GM19397 (cell line): Measurements from ENCODE around the gene PRSS2.
A peak's percentile ranks its signal among the peaks of the same experiment; 100 is the strongest.

Experiments used
- ATAC-seq: cut with Tn5 transposase; IDR thresholded peaks from one replicate; pipeline ENCODE4 v1.9.1; 2021; ENCODE audit warnings: mild to moderate bottlenecking, moderate library complexity; ENCODE audit not compliant: unreplicated experiment

Gene PRSS2

DNA sequence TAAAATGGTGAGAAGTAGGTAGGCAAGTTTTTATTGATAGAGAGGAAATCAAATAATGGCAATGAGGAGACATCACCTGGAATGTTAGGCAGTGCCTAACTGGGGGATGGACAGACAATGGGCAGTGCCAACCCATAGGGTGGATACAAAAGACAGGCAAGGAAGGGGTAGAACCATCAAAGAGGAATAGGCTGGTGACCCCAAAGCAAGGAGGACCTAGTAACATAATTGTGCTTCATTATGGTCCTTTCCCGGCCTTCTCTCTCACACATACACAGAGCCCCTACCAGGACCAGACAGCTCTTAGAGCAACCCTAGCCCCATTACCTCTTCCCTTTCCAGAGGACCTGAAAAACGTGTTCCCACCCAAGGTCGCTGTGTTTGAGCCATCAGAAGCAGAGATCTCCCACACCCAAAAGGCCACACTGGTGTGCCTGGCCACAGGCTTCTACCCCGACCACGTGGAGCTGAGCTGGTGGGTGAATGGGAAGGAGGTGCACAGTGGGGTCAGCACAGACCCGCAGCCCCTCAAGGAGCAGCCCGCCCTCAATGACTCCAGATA is 30.0 kb downstream of the PRSS2 start:
- ATAC-seq: no peak

DNA sequence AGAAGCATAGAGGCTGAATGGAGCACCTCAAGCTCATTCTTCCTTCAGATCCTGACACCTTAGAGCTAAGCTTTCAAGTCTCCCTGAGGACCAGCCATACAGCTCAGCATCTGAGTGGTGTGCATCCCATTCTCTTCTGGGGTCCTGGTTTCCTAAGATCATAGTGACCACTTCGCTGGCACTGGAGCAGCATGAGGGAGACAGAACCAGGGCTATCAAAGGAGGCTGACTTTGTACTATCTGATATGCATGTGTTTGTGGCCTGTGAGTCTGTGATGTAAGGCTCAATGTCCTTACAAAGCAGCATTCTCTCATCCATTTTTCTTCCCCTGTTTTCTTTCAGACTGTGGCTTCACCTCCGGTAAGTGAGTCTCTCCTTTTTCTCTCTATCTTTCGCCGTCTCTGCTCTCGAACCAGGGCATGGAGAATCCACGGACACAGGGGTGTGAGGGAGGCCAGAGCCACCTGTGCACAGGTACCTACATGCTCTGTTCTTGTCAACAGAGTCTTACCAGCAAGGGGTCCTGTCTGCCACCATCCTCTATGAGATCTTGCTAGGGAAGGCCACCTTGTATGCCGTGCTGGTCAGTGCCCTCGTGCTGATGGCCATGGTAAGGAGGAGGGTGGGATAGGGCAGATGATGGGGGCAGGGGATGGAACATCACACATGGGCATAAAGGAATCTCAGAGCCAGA is 31.0 kb downstream of the PRSS2 start:
- no peak for ATAC-seq

DNA sequence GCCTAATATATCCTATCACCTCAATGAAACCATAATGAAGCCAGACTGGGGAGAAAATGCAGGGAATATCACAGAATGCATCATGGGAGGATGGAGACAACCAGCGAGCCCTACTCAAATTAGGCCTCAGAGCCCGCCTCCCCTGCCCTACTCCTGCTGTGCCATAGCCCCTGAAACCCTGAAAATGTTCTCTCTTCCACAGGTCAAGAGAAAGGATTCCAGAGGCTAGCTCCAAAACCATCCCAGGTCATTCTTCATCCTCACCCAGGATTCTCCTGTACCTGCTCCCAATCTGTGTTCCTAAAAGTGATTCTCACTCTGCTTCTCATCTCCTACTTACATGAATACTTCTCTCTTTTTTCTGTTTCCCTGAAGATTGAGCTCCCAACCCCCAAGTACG is 31.5 kb downstream of the PRSS2 start:
- no peak for ATAC-seq

DNA sequence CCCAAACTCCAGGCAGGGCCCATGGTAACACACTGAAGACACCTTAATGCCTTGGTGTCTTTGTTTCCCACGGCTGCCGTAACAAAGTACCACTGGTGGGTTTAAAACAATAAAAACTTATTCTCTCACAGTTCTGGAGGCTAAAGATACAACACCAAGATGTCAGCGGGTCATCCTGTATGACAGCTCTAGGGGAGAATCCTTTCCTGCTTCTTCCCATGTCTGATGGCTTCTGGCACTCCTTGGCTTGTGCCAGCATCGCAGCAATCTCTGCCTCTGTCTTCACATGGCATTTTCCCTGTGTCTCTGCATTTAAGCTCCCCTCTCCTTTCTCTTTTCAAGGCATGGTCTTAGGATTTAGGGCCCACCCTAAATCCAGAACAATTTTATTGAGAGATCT is 33.1 kb downstream of the PRSS2 start:
- ATAC-seq: no peak

GRCh38 chr7:142804728-142805207 is 34.0 kb downstream of the PRSS2 start:
- no peak for ATAC-seq

GRCh38 chr7:142805350-142806021 is 34.7 kb downstream of the PRSS2 start:
- ATAC-seq: no peak

DNA sequence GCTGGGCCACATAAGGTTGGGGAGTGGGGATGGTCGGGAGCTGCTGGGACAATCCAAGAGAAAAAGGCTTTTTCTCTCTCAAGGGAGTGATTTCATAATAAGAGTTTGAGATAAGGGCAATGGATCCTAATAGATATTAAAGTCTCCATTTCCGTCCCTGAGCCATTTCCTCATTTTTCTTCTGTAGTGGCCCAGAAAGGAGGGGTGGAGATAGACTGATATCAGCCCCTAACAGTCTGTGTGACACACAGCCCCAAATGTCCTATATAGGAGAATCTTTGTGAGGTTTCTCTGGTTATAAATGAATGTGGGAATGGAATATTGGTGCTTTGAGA is 35.2 kb downstream of the PRSS2 start:
- ATAC-seq: no peak

GRCh38 chr7:142806957-142807356 is 36.2 kb downstream of the PRSS2 start:
- ATAC-seq: no peak

DNA sequence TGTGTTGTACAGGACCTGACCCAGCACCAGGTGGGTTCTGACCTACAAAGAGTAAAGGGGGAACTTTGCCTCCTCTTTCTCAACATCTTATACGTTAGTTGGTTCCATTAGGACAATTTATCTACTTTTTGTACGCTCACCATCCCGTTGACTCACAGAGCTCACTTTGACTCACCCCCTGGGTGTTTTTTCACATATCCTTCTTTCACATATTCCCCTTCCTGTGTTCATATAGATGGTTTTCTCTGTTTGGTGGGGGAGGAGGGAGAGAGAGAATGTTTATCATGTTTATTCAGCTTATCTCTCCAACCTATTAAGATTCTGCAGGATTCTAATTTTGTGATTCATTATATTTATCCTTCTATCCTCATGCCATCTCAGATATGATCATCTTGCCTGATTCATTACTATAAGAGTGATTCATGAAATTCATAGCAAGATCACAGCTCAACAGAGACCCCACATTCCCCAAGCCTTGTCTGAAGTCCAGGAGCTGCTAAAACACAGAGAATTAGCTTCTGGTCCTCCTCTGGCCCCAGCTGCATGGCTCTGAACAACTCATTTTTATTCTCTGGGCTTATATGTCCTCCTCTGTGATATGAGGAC is 37.2 kb downstream of the PRSS2 start:
- ATAC-seq: no peak

DNA sequence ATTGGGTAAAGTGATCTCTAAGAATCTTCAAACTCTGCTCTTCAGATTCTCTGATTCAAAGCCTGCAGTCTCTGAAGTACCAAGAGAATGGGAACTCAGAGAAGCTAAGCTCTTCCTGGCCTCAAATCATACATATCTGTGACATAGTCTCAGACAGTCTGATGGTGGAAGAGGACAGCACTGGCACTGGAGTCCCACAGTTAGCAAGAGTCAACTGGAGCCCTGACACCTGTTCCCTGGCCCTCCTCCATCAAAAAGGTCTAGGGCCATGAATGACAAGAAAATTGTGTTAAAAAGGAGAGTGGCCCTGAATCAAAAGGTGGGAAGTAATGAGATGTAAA is 37.7 kb downstream of the PRSS2 start:
- ATAC-seq: peak; percentile 34

GRCh38 chr7:142808802-142809583 is 38.2 kb downstream of the PRSS2 start:
- ATAC-seq: peak; percentile 89

DNA sequence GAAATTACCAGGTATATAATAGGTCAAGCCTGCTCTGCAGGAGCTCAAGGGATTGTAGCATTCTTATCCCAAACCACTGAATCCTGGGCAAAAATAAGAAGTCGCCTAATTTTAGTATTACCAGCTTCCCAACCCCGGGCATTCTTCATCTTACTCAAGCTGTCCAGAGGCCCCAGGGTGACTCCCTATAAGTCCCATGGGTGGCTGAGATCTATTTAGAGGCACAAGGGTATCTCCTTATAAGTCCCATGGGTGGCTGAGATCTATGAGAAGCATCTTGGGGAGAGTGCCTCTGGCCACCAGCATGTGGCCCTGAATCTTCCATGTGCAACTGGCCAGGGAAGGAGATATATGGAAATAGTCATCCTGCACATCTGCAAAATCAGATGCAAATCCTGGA is 38.9 kb downstream of the PRSS2 start:
- no peak for ATAC-seq

- no peak for ATAC-seq
Measured at GRCh38 chr7:142811154-142811737, 40.5 kb downstream of the PRSS2 start.

GRCh38 chr7:142812437-142813215 is 41.9 kb downstream of the PRSS2 start:
- no peak for ATAC-seq

- no peak for ATAC-seq
Measured at GRCh38 chr7:142813226-142813625, 42.5 kb downstream of the PRSS2 start.

DNA sequence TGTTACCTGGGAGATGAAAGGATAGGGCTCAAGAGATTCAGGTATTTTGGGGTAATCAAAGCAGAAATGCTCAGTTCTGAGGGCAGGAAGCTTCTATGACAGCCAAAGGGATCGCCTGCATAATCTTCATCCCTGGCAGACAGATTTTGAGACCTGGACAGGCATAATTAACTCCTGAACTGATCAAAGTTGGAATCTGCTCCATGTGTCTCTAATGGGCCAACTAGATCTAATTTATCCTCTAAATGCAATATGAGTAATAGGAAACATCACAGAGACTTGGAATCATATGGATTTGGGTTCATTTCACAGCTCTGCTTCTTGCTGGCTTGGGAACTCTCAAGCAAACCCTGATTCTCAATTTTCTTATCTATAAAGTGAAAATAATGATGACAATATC is 42.9 kb downstream of the PRSS2 start:
- ATAC-seq: no peak

GRCh38 chr7:142814451-142814850 is 43.7 kb downstream of the PRSS2 start:
- no peak for ATAC-seq

- no peak for ATAC-seq
Measured at GRCh38 chr7:142815134-142815533, 44.4 kb downstream of the PRSS2 start.

GRCh38 chr7:142817506-142817905 is 46.7 kb downstream of the PRSS2 start:
- no peak for ATAC-seq

- ATAC-seq: no peak
Measured at GRCh38 chr7:142819530-142819929, 48.8 kb downstream of the PRSS2 start.
